GM19193 (cell line): ENCODE data around the gene RPS6KA1.
A peak's percentile ranks its signal among the peaks of the same experiment; 100 is the strongest.

Source experiments
- POLR2A ChIP-seq: IDR thresholded peaks from 4 replicates; pipeline ENCODE4 v1.6.1; 2011; ENCODE audit not compliant: insufficient read depth, insufficient read length; ENCODE audit errors: extremely low read depth

RPS6KA1 gene

GRCh38 chr1:26529655-26530409, at the start of gene RPS6KA1:
TSS of gene RPS6KA1 (plus strand) at chr1:26529761. CDS start at chr1:26529921, 160 bp downstream.
- peak; percentile 32 for TF ChIP-seq POLR2A

- TF ChIP-seq POLR2A, result no peak
These were observed 46.6 kb upstream of the RPS6KA1 start for GRCh38 chr1:26482921-26483320.

GRCh38 chr1:26483980-26484379, 45.6 kb upstream of the RPS6KA1 start:
- no peak for TF ChIP-seq POLR2A

GRCh38 chr1:26490155-26490554, 39.4 kb upstream of the RPS6KA1 start:
- TF ChIP-seq POLR2A, result no peak

- no peak for TF ChIP-seq POLR2A
These were observed 36.3 kb upstream of the RPS6KA1 start for GRCh38 chr1:26493267-26493666.

DNA sequence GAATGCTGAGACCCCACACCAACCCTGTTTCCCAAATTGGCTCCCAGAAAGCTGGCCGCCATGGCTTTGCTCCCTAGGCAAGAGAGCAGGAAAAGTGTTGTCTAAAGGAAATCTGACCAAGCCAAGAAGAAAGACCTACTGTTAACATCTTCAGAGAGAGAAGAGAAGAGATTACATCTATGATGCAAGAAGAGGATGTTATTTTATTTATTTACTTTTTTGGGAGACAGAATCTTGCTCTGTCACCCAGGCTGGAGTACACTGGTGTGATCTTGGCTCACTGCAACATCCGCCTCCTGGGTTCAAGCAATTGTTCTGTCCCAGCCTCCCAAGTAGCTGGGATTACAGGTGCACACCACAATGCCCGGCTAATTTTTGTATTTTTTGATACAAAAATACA, 35.6 kb upstream of the RPS6KA1 start:
- TF ChIP-seq POLR2A, result no peak

- TF ChIP-seq POLR2A, result no peak
These were observed 32.7 kb upstream of the RPS6KA1 start for GRCh38 chr1:26496861-26497260.

DNA sequence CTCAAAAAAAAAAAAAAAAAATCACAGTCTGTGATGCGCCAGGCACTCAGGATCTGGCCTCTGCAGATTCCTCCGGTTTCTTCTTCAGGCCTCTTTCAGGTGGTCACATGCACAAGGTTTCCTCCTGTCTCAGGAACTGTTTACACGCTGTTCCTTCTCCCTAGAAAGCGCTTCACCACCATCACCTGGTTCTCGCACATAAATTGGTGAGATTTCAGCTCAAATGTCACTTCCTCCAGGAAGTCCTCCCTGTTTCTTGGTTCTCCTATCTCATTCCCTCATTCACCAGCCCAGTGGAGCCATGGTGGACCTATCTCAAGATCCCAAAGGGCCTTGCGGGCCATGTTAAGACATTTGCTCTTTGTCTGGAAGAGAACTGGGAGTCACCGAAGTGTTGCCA, 30.7 kb upstream of the RPS6KA1 start:
- TF ChIP-seq POLR2A, result no peak

DNA sequence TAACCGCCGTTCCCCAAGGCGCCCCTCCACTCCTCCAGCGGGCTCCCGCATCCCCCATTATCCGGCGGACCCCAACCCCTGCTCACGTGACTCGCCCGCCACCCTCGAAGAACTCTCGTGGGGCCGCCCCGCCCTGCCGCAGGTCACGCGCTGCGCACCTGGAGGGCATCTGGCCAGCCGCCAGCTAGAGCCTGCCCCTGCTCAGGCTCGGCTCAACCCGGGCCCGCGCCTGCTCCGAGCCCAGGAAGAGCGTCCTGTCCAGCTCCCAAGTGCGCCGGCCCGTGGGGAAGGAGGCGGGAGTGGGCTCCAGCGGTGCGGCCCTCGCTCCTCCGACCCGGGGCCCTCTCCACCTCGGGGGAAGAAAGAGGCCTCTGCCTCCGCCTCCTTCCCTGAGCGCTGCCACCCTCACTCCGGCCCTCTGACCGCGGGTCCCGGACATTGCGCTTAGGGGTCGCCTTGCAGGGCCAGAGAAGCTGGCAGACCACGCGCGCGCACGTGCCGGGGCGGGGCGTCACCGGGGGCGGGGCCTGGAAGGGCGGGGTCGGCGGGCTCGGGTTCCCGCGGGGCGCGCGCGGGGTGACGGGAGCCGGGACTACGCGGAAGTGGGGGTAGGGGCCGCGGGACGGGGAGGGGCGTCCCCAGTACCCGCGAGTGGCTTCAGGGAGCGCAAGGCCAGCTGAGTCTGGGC, 28.9 kb upstream of the RPS6KA1 start:
- TF ChIP-seq POLR2A, result no peak

DNA sequence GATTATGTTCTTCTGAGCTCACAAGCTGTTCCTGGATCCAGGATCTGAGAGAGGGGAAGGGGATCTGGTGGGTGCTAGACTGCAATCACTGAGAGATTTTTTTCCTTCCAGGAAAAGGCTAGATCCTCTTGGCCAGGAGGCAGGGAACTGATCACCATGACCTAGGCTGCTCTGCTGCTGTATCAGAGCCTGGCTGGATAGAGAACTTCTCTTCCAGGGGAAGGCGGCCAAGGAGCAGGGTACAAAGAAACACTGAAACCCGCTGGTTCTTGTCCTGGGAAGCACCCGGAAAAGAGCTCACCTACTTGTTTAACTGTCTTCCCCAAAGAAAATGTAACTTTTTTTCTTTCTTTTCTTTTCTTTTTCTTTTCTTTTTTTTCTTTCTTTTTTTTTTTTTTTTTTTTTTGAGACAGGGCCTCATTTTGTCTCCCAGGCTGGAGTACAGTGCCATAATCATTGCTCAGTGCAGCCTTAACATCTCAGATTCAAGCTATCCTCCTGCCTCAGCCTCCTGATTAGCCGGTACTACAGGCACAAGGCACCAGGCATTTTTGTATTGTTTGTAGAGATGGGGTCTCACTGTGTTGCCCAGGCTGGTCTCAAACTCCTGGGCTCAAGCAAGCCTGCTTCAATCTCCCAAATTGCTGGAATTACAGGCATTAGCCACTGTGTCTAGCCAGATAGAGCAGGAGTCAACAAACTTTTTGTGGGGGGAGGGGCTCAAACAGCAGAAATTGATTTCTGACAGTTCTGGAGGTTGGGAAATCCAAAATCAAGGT, 12.4 kb upstream of the RPS6KA1 start:
- no peak for TF ChIP-seq POLR2A

DNA sequence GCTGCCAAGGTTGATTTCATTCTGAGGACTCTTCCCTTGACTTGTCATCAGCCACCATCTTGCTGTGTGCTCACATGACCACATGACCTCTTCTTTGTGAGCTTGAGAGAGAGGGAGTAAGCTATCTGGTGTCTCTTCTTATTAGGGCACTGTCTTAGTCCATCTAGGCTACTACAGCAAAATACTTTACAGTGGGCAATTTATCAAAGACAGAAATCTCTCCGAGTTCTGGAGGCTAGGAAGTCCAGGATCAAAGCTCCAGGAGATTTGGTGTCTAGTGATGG, 11.9 kb upstream of the RPS6KA1 start:
- no peak for TF ChIP-seq POLR2A

DNA sequence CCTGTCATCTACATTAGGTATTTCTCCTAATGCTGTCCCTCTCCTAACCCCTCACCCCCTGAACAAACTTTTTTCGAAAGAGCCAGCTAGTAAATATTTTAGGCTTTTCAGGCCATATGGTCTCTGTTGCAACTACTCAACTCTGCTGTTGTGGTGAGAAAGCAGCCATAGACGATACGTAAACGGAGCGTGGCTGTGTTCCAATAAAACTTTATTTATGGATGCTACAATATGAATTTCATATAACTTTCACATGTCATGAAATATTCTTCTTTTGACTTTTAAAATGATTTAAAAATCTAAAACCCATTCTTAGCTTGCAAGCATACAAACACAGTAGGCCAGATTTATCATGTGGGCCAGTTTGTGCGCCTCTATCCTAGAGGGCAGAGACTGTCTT, 11.2 kb upstream of the RPS6KA1 start:
- TF ChIP-seq POLR2A, result no peak

DNA sequence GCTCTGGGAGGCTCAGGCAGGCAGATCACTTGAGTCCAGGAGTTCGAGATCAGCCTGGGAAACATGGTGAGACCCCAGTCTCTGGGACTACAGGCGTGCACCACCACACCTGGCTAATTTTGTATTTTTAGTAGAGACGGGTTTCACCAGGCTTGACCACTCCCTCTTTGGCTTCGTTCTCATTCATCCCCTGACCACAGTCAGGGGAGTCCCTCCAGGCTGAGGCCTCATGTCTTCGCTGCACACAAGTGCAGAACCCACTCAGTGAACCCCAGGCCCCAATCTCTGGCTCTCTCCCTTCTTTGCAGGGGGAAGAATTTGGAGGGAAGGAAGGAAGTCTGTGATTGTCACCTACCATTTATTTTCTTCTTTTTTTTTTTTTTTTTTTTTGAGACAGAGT, 9.2 kb upstream of the RPS6KA1 start:
- TF ChIP-seq POLR2A, result no peak

DNA sequence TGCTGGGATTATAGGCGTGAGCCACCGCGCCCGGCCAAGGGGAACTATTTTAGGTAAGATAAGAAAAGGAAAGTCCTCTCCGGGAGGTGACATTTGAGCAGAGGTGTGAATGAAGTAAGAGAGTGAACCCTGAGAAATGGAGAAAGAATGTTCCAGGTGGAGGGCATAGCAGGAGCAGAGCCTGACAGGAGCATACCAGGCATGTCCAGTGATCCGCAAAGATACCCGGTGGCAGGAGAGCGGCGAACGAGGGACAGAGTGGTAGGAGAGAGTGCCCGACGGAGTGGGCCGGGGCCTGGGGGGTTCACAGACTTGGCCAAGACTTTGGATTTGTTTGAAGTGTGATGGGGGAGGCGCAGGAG, 7.9 kb upstream of the RPS6KA1 start:
- TF ChIP-seq POLR2A, result no peak

GRCh38 chr1:26522073-26522472, 7.5 kb upstream of the RPS6KA1 start:
- TF ChIP-seq POLR2A, result no peak

GRCh38 chr1:26524181-26524580, 5.4 kb upstream of the RPS6KA1 start:
- TF ChIP-seq POLR2A, result no peak
